IMR-90 (cell line): ENCODE measurements around the gene NUP210L.

Experiments used
- ELK1 ChIP-seq: fragments of 150-350 bp; IDR thresholded peaks from 2 replicates; pipeline ENCODE4 v1.6.1; 2016; ENCODE audit warnings: low read depth, mild to moderate bottlenecking, low read length, moderate library complexity, borderline replicate concordance
- MAZ ChIP-seq: IDR thresholded peaks from 2 replicates; pipeline ENCODE4 v1.6.1; 2012; ENCODE audit warnings: low read depth, mild to moderate bottlenecking, low read length, improper control_type of control experiment, moderate library complexity, borderline replicate concordance
- RAD21 ChIP-seq: IDR thresholded peaks from 2 replicates; pipeline ENCODE4 v1.6.1; 2012; ENCODE audit warnings: low read length, improper control_type of control experiment
- TF ChIP-seq, protein P1 (sequence below): conservative IDR thresholded peaks from 2 replicates; pipeline ENCODE4 v1.5.1; 2012; ENCODE audit warnings: mild to moderate bottlenecking, low read depth, low read length, improper control_type of control experiment

GRCh38 chr1:153970346-153970745, 184.5 kb downstream of the NUP210L start:
- TF ChIP-seq, protein P1, sequence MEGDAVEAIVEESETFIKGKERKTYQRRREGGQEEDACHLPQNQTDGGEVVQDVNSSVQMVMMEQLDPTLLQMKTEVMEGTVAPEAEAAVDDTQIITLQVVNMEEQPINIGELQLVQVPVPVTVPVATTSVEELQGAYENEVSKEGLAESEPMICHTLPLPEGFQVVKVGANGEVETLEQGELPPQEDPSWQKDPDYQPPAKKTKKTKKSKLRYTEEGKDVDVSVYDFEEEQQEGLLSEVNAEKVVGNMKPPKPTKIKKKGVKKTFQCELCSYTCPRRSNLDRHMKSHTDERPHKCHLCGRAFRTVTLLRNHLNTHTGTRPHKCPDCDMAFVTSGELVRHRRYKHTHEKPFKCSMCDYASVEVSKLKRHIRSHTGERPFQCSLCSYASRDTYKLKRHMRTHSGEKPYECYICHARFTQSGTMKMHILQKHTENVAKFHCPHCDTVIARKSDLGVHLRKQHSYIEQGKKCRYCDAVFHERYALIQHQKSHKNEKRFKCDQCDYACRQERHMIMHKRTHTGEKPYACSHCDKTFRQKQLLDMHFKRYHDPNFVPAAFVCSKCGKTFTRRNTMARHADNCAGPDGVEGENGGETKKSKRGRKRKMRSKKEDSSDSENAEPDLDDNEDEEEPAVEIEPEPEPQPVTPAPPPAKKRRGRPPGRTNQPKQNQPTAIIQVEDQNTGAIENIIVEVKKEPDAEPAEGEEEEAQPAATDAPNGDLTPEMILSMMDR, result no peak
- TF ChIP-seq RAD21 (no peak), MAZ (no peak), ELK1 (no peak)
